HEK293 (cell line): ENCODE results near the gene MSL2.

Source experiments
- GLIS1 ChIP-seq: fragments of 450-650 bp; formaldehyde crosslinking; IDR thresholded peaks from 2 replicates; pipeline ENCODE4 v1.5.1; 2016; ENCODE audit warnings: missing biosample characterization, missing genetic modification characterization
- IKZF3 ChIP-seq: fragments of 450-650 bp; IDR thresholded peaks from 2 replicates; pipeline ENCODE4 v1.5.0; 2018; ENCODE audit warnings: missing biosample characterization, mild to moderate bottlenecking, missing genetic modification characterization, moderate library complexity
- KLF16 ChIP-seq: fragments of 450-650 bp; formaldehyde crosslinking; IDR thresholded peaks from 2 replicates; pipeline ENCODE4 v1.5.1; 2017; ENCODE audit warnings: missing biosample characterization, missing genetic modification characterization
- KLF8 ChIP-seq: fragments of 450-650 bp; formaldehyde crosslinking; IDR thresholded peaks from 2 replicates; pipeline ENCODE4 v1.5.1; 2016; ENCODE audit warnings: missing biosample characterization, missing genetic modification characterization
- SCRT2 ChIP-seq: fragments of 450-650 bp; formaldehyde crosslinking; IDR thresholded peaks from 2 replicates; pipeline ENCODE4 v1.5.1; 2016; ENCODE audit warnings: missing biosample characterization, missing genetic modification characterization
- SETDB1 ChIP-seq: IDR thresholded peaks from one replicate; pipeline ENCODE4 v1.6.1; 2017; ENCODE audit warnings: mild to moderate bottlenecking, low read length, moderate library complexity, mixed read lengths; ENCODE audit not compliant: insufficient read length
- SP2 ChIP-seq: fragments of 450-650 bp; formaldehyde crosslinking; IDR thresholded peaks from 2 replicates; pipeline ENCODE4 v1.5.1; 2016; ENCODE audit warnings: missing biosample characterization, missing genetic modification characterization
- WT1 ChIP-seq: fragments of 450-650 bp; formaldehyde crosslinking; IDR thresholded peaks from 2 replicates; pipeline ENCODE4 v1.5.1; 2016; ENCODE audit warnings: missing biosample characterization, missing genetic modification characterization
- ZFHX2 ChIP-seq: fragments of 450-650 bp; formaldehyde crosslinking; conservative IDR thresholded peaks from 2 replicates; pipeline ENCODE4 v1.5.1; 2016; ENCODE audit warnings: missing biosample characterization, missing genetic modification characterization
- ZFP3 ChIP-seq: fragments of 450-650 bp; formaldehyde crosslinking; IDR thresholded peaks from 2 replicates; pipeline ENCODE4 v1.5.1; 2016; ENCODE audit warnings: low read depth, missing biosample characterization, missing genetic modification characterization
- ZNF112 ChIP-seq: fragments of 450-650 bp; formaldehyde crosslinking; IDR thresholded peaks from 2 replicates; pipeline ENCODE4 v1.5.0; 2017; ENCODE audit warnings: missing biosample characterization, missing genetic modification characterization
- ZNF157 ChIP-seq: fragments of 450-650 bp; formaldehyde crosslinking; IDR thresholded peaks from 2 replicates; pipeline ENCODE4 v1.5.1; 2016; ENCODE audit warnings: missing biosample characterization, missing genetic modification characterization
- ZNF175 ChIP-seq: fragments of 450-650 bp; formaldehyde crosslinking; IDR thresholded peaks from 2 replicates; pipeline ENCODE4 v1.5.1; 2016; ENCODE audit warnings: missing biosample characterization, missing genetic modification characterization
- ZNF23 ChIP-seq: fragments of 450-650 bp; formaldehyde crosslinking; IDR thresholded peaks from 2 replicates; pipeline ENCODE4 v1.5.1; 2016; ENCODE audit warnings: missing biosample characterization, missing genetic modification characterization, borderline replicate concordance
- ZNF248 ChIP-seq: fragments of 450-650 bp; formaldehyde crosslinking; IDR thresholded peaks from 2 replicates; pipeline ENCODE4 v1.5.1; 2017; ENCODE audit warnings: missing biosample characterization, missing genetic modification characterization
- ZNF433 ChIP-seq: fragments of 450-650 bp; formaldehyde crosslinking; IDR thresholded peaks from 2 replicates; pipeline ENCODE4 v1.5.1; 2016; ENCODE audit warnings: missing biosample characterization, missing genetic modification characterization, low read depth
- ZNF48 ChIP-seq: fragments of 450-650 bp; formaldehyde crosslinking; IDR thresholded peaks from 2 replicates; pipeline ENCODE4 v1.5.1; 2016; ENCODE audit warnings: missing biosample characterization, missing genetic modification characterization
- ZNF654 ChIP-seq: fragments of 450-650 bp; formaldehyde crosslinking; IDR thresholded peaks from 2 replicates; pipeline ENCODE4 v1.5.1; 2016; ENCODE audit warnings: low read depth, missing biosample characterization, missing genetic modification characterization
- ZNF747 ChIP-seq: fragments of 450-650 bp; formaldehyde crosslinking; IDR thresholded peaks from 2 replicates; pipeline ENCODE4 v1.5.1; 2016; ENCODE audit warnings: missing biosample characterization, missing genetic modification characterization
- ZNF791 ChIP-seq: fragments of 450-650 bp; formaldehyde crosslinking; IDR thresholded peaks from 2 replicates; pipeline ENCODE4 v1.5.1; 2016; ENCODE audit warnings: missing biosample characterization, missing genetic modification characterization
- TF ChIP-seq, protein P1 (sequence below): fragments of 450-650 bp; formaldehyde crosslinking; optimal IDR thresholded peaks from 2 replicates; pipeline ENCODE3; 2016; ENCODE audit warnings: missing biosample characterization, mild to moderate bottlenecking, missing genetic modification characterization
- TF ChIP-seq, protein P2 (sequence below): fragments of 450-650 bp; formaldehyde crosslinking; IDR thresholded peaks from 2 replicates; pipeline ENCODE4 v1.5.1; 2016; ENCODE audit warnings: missing biosample characterization, missing genetic modification characterization
- TF ChIP-seq, protein P3 (sequence below): fragments of 450-650 bp; formaldehyde crosslinking; IDR thresholded peaks from 2 replicates; pipeline ENCODE4 v1.5.1; 2016; ENCODE audit warnings: missing biosample characterization, missing genetic modification characterization, borderline replicate concordance
- TF ChIP-seq, protein P4 (sequence below): fragments of 450-650 bp; formaldehyde crosslinking; IDR thresholded peaks from 2 replicates; pipeline ENCODE4 v1.5.1; 2016; ENCODE audit warnings: missing biosample characterization, missing genetic modification characterization
- TF ChIP-seq, protein P5 (sequence below): fragments of 450-650 bp; formaldehyde crosslinking; IDR thresholded peaks from 2 replicates; pipeline ENCODE4 v1.5.1; 2017; ENCODE audit warnings: missing biosample characterization, missing genetic modification characterization
- TF ChIP-seq, protein P6 (sequence below): fragments of 450-650 bp; formaldehyde crosslinking; IDR thresholded peaks from 2 replicates; pipeline ENCODE4; 2016; ENCODE audit warnings: missing biosample characterization, missing genetic modification characterization
- TF ChIP-seq, protein P7 (sequence below): fragments of 450-650 bp; formaldehyde crosslinking; IDR thresholded peaks from 2 replicates; pipeline ENCODE4 v1.5.1; 2016; ENCODE audit warnings: missing biosample characterization, missing genetic modification characterization
- TF ChIP-seq, protein P8 (sequence below): fragments of 450-650 bp; formaldehyde crosslinking; IDR thresholded peaks from 2 replicates; pipeline ENCODE4 v1.5.1; 2016; ENCODE audit warnings: missing biosample characterization, missing genetic modification characterization

MSL2 gene

DNA sequence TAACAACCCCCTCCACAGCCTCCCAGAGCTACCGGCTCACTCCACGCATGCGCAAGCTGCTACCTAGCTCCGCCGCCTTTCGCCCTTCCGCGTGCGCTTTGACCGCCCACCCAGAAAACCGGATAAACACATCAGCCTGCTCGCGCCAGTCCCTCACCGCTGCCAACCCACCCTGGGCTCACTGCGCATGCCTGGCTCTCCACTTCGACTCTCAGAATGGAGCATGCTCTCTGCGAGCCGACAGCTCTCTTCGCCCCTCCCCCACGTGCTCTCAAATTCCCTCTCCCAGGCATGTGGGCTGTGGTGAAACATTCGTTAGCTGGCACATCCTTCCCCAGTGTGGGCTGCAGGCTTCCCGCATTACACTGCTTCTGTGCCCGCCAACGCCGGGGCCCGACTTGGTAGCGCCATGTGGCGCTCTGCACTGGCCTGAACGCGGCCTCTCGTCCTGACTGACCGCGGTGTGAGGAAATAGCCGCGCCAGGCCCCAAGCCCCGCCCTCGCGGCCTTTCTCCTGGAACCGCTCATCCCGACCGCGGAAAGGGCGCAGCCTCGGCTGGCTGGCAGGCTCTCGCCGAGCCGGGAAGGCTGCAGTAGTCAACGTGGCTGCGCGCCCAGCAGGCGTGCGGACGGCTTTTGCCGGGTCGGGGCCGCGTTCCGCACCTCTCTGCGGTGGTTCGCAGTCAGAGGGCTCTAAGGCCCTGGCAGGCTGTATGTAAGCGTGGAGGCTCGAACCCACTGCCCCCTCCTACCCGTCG is 445 bp upstream of the MSL2 start (continued):
- TF ChIP-seq GLIS1 = peak; percentile 76
- TF ChIP-seq WT1 (tag by site-specific recombination) = peak; percentile 56; the same call in 1 of the 2 replicates
- TF ChIP-seq ZNF747 (tag by site-specific recombination) = no peak
- TF ChIP-seq ZNF157 = no peak
- TF ChIP-seq, protein P1, sequence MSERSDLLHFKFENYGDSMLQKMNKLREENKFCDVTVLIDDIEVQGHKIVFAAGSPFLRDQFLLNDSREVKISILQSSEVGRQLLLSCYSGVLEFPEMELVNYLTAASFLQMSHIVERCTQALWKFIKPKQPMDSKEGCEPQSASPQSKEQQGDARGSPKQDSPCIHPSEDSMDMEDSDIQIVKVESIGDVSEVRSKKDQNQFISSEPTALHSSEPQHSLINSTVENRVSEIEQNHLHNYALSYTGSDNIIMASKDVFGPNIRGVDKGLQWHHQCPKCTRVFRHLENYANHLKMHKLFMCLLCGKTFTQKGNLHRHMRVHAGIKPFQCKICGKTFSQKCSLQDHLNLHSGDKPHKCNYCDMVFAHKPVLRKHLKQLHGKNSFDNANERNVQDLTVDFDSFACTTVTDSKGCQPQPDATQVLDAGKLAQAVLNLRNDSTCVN (tag by site-specific recombination) = peak; percentile 95
- TF ChIP-seq, protein P2, sequence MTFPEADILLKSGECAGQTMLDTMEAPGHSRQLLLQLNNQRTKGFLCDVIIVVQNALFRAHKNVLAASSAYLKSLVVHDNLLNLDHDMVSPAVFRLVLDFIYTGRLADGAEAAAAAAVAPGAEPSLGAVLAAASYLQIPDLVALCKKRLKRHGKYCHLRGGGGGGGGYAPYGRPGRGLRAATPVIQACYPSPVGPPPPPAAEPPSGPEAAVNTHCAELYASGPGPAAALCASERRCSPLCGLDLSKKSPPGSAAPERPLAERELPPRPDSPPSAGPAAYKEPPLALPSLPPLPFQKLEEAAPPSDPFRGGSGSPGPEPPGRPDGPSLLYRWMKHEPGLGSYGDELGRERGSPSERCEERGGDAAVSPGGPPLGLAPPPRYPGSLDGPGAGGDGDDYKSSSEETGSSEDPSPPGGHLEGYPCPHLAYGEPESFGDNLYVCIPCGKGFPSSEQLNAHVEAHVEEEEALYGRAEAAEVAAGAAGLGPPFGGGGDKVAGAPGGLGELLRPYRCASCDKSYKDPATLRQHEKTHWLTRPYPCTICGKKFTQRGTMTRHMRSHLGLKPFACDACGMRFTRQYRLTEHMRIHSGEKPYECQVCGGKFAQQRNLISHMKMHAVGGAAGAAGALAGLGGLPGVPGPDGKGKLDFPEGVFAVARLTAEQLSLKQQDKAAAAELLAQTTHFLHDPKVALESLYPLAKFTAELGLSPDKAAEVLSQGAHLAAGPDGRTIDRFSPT (tag by site-specific recombination) = peak; percentile 93
- TF ChIP-seq SCRT2 (tag by site-specific recombination) = 0 out of 2 replicates have a peak, but pooled peaks have one; percentile 19
- TF ChIP-seq, protein P3, sequence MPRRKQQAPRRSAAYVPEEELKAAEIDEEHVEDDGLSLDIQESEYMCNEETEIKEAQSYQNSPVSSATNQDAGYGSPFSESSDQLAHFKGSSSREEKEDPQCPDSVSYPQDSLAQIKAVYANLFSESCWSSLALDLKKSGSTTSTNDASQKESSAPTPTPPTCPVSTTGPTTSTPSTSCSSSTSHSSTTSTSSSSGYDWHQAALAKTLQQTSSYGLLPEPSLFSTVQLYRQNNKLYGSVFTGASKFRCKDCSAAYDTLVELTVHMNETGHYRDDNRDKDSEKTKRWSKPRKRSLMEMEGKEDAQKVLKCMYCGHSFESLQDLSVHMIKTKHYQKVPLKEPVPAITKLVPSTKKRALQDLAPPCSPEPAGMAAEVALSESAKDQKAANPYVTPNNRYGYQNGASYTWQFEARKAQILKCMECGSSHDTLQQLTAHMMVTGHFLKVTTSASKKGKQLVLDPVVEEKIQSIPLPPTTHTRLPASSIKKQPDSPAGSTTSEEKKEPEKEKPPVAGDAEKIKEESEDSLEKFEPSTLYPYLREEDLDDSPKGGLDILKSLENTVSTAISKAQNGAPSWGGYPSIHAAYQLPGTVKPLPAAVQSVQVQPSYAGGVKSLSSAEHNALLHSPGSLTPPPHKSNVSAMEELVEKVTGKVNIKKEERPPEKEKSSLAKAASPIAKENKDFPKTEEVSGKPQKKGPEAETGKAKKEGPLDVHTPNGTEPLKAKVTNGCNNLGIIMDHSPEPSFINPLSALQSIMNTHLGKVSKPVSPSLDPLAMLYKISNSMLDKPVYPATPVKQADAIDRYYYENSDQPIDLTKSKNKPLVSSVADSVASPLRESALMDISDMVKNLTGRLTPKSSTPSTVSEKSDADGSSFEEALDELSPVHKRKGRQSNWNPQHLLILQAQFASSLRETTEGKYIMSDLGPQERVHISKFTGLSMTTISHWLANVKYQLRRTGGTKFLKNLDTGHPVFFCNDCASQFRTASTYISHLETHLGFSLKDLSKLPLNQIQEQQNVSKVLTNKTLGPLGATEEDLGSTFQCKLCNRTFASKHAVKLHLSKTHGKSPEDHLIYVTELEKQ (tag by site-specific recombination) = no peak
- TF ChIP-seq ZNF654 (tag by site-specific recombination) = no peak
- TF ChIP-seq, protein P4, sequence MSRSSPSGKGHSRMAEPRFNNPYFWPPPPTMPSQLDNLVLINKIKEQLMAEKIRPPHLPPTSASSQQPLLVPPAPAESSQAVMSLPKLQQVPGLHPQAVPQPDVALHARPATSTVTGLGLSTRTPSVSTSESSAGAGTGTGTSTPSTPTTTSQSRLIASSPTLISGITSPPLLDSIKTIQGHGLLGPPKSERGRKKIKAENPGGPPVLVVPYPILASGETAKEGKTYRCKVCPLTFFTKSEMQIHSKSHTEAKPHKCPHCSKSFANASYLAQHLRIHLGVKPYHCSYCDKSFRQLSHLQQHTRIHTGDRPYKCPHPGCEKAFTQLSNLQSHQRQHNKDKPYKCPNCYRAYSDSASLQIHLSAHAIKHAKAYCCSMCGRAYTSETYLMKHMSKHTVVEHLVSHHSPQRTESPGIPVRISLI (tag by site-specific recombination) = 0 out of 2 replicates have a peak, but pooled peaks have one; percentile 20
- TF ChIP-seq ZFHX2 (tag by site-specific recombination) = peak; percentile 92
- peak; percentile 86 for TF ChIP-seq SP2
- TF ChIP-seq KLF16 = peak; percentile 85; the same call in 1 of the 2 replicates
- no peak for TF ChIP-seq ZNF433 (tag by site-specific recombination)
- no peak for TF ChIP-seq ZNF791 (tag by site-specific recombination)
- TF ChIP-seq ZNF248 (tag by site-specific recombination) = no peak
- no peak for TF ChIP-seq ZNF48 (tag by site-specific recombination)
- TF ChIP-seq ZNF175 (tag by site-specific recombination) = no peak
- TF ChIP-seq, protein P5, sequence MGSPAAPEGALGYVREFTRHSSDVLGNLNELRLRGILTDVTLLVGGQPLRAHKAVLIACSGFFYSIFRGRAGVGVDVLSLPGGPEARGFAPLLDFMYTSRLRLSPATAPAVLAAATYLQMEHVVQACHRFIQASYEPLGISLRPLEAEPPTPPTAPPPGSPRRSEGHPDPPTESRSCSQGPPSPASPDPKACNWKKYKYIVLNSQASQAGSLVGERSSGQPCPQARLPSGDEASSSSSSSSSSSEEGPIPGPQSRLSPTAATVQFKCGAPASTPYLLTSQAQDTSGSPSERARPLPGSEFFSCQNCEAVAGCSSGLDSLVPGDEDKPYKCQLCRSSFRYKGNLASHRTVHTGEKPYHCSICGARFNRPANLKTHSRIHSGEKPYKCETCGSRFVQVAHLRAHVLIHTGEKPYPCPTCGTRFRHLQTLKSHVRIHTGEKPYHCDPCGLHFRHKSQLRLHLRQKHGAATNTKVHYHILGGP (tag by site-specific recombination) = no peak
- no peak for TF ChIP-seq ZNF112 (tag by site-specific recombination)
- TF ChIP-seq ZFP3 (tag by site-specific recombination) = no peak
- TF ChIP-seq, protein P6, sequence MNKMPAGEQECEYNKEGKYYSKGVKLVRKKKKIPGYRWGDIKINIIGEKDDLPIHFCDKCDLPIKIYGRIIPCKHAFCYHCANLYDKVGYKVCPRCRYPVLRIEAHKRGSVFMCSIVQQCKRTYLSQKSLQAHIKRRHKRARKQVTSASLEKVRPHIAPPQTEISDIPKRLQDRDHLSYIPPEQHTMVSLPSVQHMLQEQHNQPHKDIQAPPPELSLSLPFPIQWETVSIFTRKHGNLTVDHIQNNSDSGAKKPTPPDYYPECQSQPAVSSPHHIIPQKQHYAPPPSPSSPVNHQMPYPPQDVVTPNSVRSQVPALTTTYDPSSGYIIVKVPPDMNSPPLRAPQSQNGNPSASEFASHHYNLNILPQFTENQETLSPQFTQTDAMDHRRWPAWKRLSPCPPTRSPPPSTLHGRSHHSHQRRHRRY (tag by site-specific recombination) = no peak
- TF ChIP-seq, protein P7, sequence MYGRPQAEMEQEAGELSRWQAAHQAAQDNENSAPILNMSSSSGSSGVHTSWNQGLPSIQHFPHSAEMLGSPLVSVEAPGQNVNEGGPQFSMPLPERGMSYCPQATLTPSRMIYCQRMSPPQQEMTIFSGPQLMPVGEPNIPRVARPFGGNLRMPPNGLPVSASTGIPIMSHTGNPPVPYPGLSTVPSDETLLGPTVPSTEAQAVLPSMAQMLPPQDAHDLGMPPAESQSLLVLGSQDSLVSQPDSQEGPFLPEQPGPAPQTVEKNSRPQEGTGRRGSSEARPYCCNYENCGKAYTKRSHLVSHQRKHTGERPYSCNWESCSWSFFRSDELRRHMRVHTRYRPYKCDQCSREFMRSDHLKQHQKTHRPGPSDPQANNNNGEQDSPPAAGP (tag by site-specific recombination) = peak; percentile 89
- TF ChIP-seq IKZF3 (tag by site-specific recombination) = peak; percentile 7
- peak; percentile 35; the same call in 1 of the 2 replicates for TF ChIP-seq ZNF23 (tag by site-specific recombination)
- TF ChIP-seq, protein P8, sequence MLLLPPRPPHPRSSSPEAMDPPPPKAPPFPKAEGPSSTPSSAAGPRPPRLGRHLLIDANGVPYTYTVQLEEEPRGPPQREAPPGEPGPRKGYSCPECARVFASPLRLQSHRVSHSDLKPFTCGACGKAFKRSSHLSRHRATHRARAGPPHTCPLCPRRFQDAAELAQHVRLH = peak; percentile 40; the same call in 1 of the 2 replicates
- peak; percentile 53 for TF ChIP-seq SETDB1
- 0 out of 2 replicates have a peak, but pooled peaks have one; percentile 14 for TF ChIP-seq KLF8 (tag by site-specific recombination)
